HEK293 (cell line): ENCODE data around the gene COL19A1.

ENCODE experiments used
- ATF2 ChIP-seq: fragments of 450-650 bp; formaldehyde crosslinking; IDR thresholded peaks from 2 replicates; pipeline ENCODE4 v1.5.1; 2016; ENCODE audit warnings: missing biosample characterization, missing genetic modification characterization, low read depth
- BCL11A ChIP-seq: fragments of 450-650 bp; formaldehyde crosslinking; IDR thresholded peaks from 2 replicates; pipeline ENCODE4 v1.5.1; 2016; ENCODE audit warnings: low read depth, missing biosample characterization, missing genetic modification characterization
- BCL11B ChIP-seq: fragments of 450-650 bp; formaldehyde crosslinking; IDR thresholded peaks from 2 replicates; pipeline ENCODE4 v1.5.1; 2016; ENCODE audit warnings: low read depth, missing biosample characterization, missing genetic modification characterization
- CTCF ChIP-seq: fragments of 450-650 bp; formaldehyde crosslinking; IDR thresholded peaks from 2 replicates; pipeline ENCODE4 v1.5.1; 2016; ENCODE audit warnings: missing biosample characterization, missing genetic modification characterization
- HOXD13 ChIP-seq: sonication (generic); formaldehyde crosslinking; IDR thresholded peaks from 2 replicates; pipeline ENCODE4 v1.8.0; 2022; ENCODE audit warnings: missing genetic modification reagents, borderline replicate concordance
- OSR2 ChIP-seq: fragments of 450-650 bp; formaldehyde crosslinking; IDR thresholded peaks from 2 replicates; pipeline ENCODE4 v1.5.1; 2016; ENCODE audit warnings: missing biosample characterization, missing genetic modification characterization
- PRDM1 ChIP-seq: fragments of 450-650 bp; formaldehyde crosslinking; IDR thresholded peaks from 2 replicates; pipeline ENCODE4; 2016; ENCODE audit warnings: missing biosample characterization, missing genetic modification characterization
- RBAK ChIP-seq: fragments of 450-650 bp; formaldehyde crosslinking; IDR thresholded peaks from 2 replicates; pipeline ENCODE4 v1.5.1; 2016; ENCODE audit warnings: missing biosample characterization, missing genetic modification characterization
- REST ChIP-seq: fragments of 450-650 bp; formaldehyde crosslinking; IDR thresholded peaks from 2 replicates; pipeline ENCODE4 v1.5.1; 2016; ENCODE audit warnings: missing biosample characterization, missing genetic modification characterization
- TSHZ1 ChIP-seq: fragments of 450-650 bp; formaldehyde crosslinking; IDR thresholded peaks from 2 replicates; pipeline ENCODE4 v1.5.1; 2016; ENCODE audit warnings: missing biosample characterization, missing genetic modification characterization, borderline replicate concordance
- WT1 ChIP-seq: fragments of 450-650 bp; formaldehyde crosslinking; IDR thresholded peaks from 2 replicates; pipeline ENCODE4 v1.5.1; 2016; ENCODE audit warnings: missing biosample characterization, missing genetic modification characterization
- ZBTB48 ChIP-seq: fragments of 450-650 bp; formaldehyde crosslinking; IDR thresholded peaks from 2 replicates; pipeline ENCODE4 v1.5.1; 2016; ENCODE audit warnings: missing biosample characterization, missing genetic modification characterization
- ZFP37 ChIP-seq: fragments of 450-650 bp; formaldehyde crosslinking; IDR thresholded peaks from 2 replicates; pipeline ENCODE4 v1.5.1; 2016; ENCODE audit warnings: missing biosample characterization, missing genetic modification characterization
- ZNF175 ChIP-seq: fragments of 450-650 bp; formaldehyde crosslinking; IDR thresholded peaks from 2 replicates; pipeline ENCODE4 v1.5.1; 2016; ENCODE audit warnings: missing biosample characterization, missing genetic modification characterization
- ZNF184 ChIP-seq: fragments of 450-650 bp; IDR thresholded peaks from 2 replicates; pipeline ENCODE4 v1.5.1; 2018; ENCODE audit warnings: missing biosample characterization, mild to moderate bottlenecking, missing genetic modification characterization
- ZNF292 ChIP-seq: fragments of 450-650 bp; formaldehyde crosslinking; IDR thresholded peaks from 2 replicates; pipeline ENCODE4 v1.5.1; 2016; ENCODE audit warnings: low read depth, missing biosample characterization, missing genetic modification characterization, borderline replicate concordance
- ZNF311 ChIP-seq: fragments of 450-650 bp; formaldehyde crosslinking; IDR thresholded peaks from 2 replicates; pipeline ENCODE4 v1.5.1; 2017; ENCODE audit warnings: missing biosample characterization, missing genetic modification characterization, borderline replicate concordance
- ZNF335 ChIP-seq: fragments of 450-650 bp; formaldehyde crosslinking; conservative IDR thresholded peaks from 2 replicates; pipeline ENCODE4 v1.5.1; 2016; ENCODE audit warnings: missing biosample characterization, missing genetic modification characterization
- ZNF354C ChIP-seq: fragments of 450-650 bp; formaldehyde crosslinking; IDR thresholded peaks from 2 replicates; pipeline ENCODE4 v1.5.1; 2016; ENCODE audit warnings: missing biosample characterization, missing genetic modification characterization, low read depth, borderline replicate concordance
- ZNF473 ChIP-seq: fragments of 450-650 bp; formaldehyde crosslinking; IDR thresholded peaks from 2 replicates; pipeline ENCODE4 v1.5.1; 2017; ENCODE audit warnings: missing biosample characterization, missing genetic modification characterization
- ZNF518A ChIP-seq: fragments of 450-650 bp; formaldehyde crosslinking; conservative IDR thresholded peaks from 2 replicates; pipeline ENCODE4 v1.5.1; 2016; ENCODE audit warnings: low read depth, missing biosample characterization, missing genetic modification characterization
- ZNF549 ChIP-seq: fragments of 450-650 bp; IDR thresholded peaks from 2 replicates; pipeline ENCODE4 v1.5.1; 2018; ENCODE audit warnings: missing biosample characterization, missing genetic modification characterization, mild to moderate bottlenecking, inconsistent platforms, moderate library complexity
- ZNF585B ChIP-seq: fragments of 450-650 bp; formaldehyde crosslinking; IDR thresholded peaks from 2 replicates; pipeline ENCODE4 v1.5.1; 2016; ENCODE audit warnings: missing biosample characterization, missing genetic modification characterization
- ZNF610 ChIP-seq: fragments of 450-650 bp; formaldehyde crosslinking; IDR thresholded peaks from 2 replicates; pipeline ENCODE4 v1.5.1; 2016; ENCODE audit warnings: missing biosample characterization, missing genetic modification characterization, borderline replicate concordance
- ZNF621 ChIP-seq: fragments of 450-650 bp; formaldehyde crosslinking; IDR thresholded peaks from 2 replicates; pipeline ENCODE4 v1.5.1; 2017; ENCODE audit warnings: missing biosample characterization, missing genetic modification characterization
- ZNF830 ChIP-seq: fragments of 450-650 bp; IDR thresholded peaks from 2 replicates; pipeline ENCODE4 v1.5.0; 2018; ENCODE audit warnings: missing biosample characterization, missing genetic modification characterization, low read depth, mild to moderate bottlenecking, moderate library complexity

COL19A1 gene

GRCh38 chr6:70164556-70164955, 298.2 kb downstream of the COL19A1 start (continued):
- TF ChIP-seq TSHZ1 (tag by site-specific recombination) (no peak), ZNF610 (tag by site-specific recombination) (no peak), ZNF335 (tag by site-specific recombination) (no peak), ZNF473 (tag by site-specific recombination) (no peak), ZNF354C (no peak), ZNF175 (no peak), HOXD13 (no peak), ZNF585B (tag by site-specific recombination) (no peak), BCL11A (tag by site-specific recombination) (no peak), ZNF549 (tag by site-specific recombination) (no peak), ZFP37 (tag by site-specific recombination) (no peak), ZNF292 (tag by site-specific recombination) (no peak), RBAK (tag by site-specific recombination) (no peak), ZNF830 (tag by site-specific recombination) (no peak), ZNF184 (0 out of 2 replicates have a peak, but pooled peaks have one; percentile 16), ZNF621 (no peak), ZNF311 (tag by site-specific recombination) (no peak), ZNF518A (no peak), ATF2 (tag by site-specific recombination) (peak; percentile 71), CTCF (tag by site-specific recombination) (no peak), BCL11B (tag by site-specific recombination) (no peak), WT1 (tag by site-specific recombination) (no peak), REST (tag by site-specific recombination) (no peak), ZBTB48 (tag by site-specific recombination) (no peak), OSR2 (tag by site-specific recombination) (peak; percentile 29; the same call in 1 of the 2 replicates), PRDM1 (peak; percentile 67)
